SK-N-SH (cell line): ENCODE data around the gene IGLON5.

ENCODE experiments used
- CTCF ChIP-seq: fragments of 200-600 bp; sonication (generic); IDR thresholded peaks from 2 replicates; pipeline ENCODE4 v1.6.1; 2017; ENCODE audit warnings: antibody characterized with exemption, mild to moderate bottlenecking, moderate library complexity
- EZH2phosphoT487 ChIP-seq: fragments of 200-600 bp; sonication (generic); IDR thresholded peaks from 2 replicates; pipeline ENCODE4 v1.6.1; 2017; ENCODE audit warnings: low read depth, mixed run types, mild to moderate bottlenecking, antibody characterized with exemption, moderate library complexity, borderline replicate concordance
- JUND ChIP-seq: IDR thresholded peaks from 2 replicates; pipeline ENCODE4 v1.4.0; 2012
- MAX ChIP-seq: IDR thresholded peaks from 2 replicates; pipeline ENCODE4 v1.4.0; 2012; ENCODE audit warnings: low read depth
- POLR2AphosphoS5 ChIP-seq: IDR thresholded peaks from 2 replicates; pipeline ENCODE4 v1.6.1; 2012; ENCODE audit warnings: low read depth, low read length
- SIN3A ChIP-seq: IDR thresholded peaks from 2 replicates; pipeline ENCODE4 v1.6.1; 2012; ENCODE audit warnings: low read depth, mild to moderate bottlenecking, low read length, moderate library complexity, borderline replicate concordance
- TEAD4 ChIP-seq: IDR thresholded peaks from 2 replicates; pipeline ENCODE4 v1.4.0; 2012; ENCODE audit warnings: mild to moderate bottlenecking, borderline replicate concordance; ENCODE audit not compliant: insufficient read depth
- TF ChIP-seq, protein P1 (sequence below): fragments of 150-350 bp; IDR thresholded peaks from 2 replicates; pipeline ENCODE4 v1.6.1; 2017; ENCODE audit warnings: antibody characterized with exemption, low read length, low read depth, borderline replicate concordance
- TF ChIP-seq, protein P2 (sequence below): IDR thresholded peaks from 2 replicates; pipeline ENCODE4 v1.6.1; 2012; ENCODE audit warnings: mild to moderate bottlenecking, low read depth, low read length, moderate library complexity

- TF ChIP-seq, protein P1, sequence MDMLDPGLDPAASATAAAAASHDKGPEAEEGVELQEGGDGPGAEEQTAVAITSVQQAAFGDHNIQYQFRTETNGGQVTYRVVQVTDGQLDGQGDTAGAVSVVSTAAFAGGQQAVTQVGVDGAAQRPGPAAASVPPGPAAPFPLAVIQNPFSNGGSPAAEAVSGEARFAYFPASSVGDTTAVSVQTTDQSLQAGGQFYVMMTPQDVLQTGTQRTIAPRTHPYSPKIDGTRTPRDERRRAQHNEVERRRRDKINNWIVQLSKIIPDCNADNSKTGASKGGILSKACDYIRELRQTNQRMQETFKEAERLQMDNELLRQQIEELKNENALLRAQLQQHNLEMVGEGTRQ: no peak
- TF ChIP-seq TEAD4: no peak
- no peak for TF ChIP-seq EZH2phosphoT487
- TF ChIP-seq MAX: no peak
- TF ChIP-seq, protein P2, sequence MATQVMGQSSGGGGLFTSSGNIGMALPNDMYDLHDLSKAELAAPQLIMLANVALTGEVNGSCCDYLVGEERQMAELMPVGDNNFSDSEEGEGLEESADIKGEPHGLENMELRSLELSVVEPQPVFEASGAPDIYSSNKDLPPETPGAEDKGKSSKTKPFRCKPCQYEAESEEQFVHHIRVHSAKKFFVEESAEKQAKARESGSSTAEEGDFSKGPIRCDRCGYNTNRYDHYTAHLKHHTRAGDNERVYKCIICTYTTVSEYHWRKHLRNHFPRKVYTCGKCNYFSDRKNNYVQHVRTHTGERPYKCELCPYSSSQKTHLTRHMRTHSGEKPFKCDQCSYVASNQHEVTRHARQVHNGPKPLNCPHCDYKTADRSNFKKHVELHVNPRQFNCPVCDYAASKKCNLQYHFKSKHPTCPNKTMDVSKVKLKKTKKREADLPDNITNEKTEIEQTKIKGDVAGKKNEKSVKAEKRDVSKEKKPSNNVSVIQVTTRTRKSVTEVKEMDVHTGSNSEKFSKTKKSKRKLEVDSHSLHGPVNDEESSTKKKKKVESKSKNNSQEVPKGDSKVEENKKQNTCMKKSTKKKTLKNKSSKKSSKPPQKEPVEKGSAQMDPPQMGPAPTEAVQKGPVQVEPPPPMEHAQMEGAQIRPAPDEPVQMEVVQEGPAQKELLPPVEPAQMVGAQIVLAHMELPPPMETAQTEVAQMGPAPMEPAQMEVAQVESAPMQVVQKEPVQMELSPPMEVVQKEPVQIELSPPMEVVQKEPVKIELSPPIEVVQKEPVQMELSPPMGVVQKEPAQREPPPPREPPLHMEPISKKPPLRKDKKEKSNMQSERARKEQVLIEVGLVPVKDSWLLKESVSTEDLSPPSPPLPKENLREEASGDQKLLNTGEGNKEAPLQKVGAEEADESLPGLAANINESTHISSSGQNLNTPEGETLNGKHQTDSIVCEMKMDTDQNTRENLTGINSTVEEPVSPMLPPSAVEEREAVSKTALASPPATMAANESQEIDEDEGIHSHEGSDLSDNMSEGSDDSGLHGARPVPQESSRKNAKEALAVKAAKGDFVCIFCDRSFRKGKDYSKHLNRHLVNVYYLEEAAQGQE: no peak
- no peak for TF ChIP-seq SIN3A
- no peak for TF ChIP-seq JUND
- TF ChIP-seq CTCF: no peak
- no peak for TF ChIP-seq POLR2AphosphoS5
Measured at GRCh38 chr19:51372649-51373504, 61.4 kb downstream of the IGLON5 start, which contains the start of gene NKG7.
